ENCODE measurements around the gene CTNNBIP1.
"Not testable (repeated sequence)": the region's sequence is repeated elsewhere in the genome, so short reads cannot be mapped to it uniquely, and the experiment has no call there.

- not testable (repeated sequence) for TF ChIP-seq POLR2A (IDR thresholded peaks at IDR 0.05); POLR2AphosphoS5 (IDR thresholded peaks at IDR 0.05; ENCODE audit: insufficient read depth in 1 of 2, low read depth in 1 of 2)
Observed at GRCh38 chr1:9917495-9917894, 7.4 kb upstream of the CTNNBIP1 start.
